Measurements from ENCODE around the gene NOS3. TPM values are rescaled to one million over a fixed set of nuclear protein-coding genes. Genes with fewer than 3 reads are reported as not detected.

Gene NOS3
- polyA plus RNA-seq, 3 donors = 0.26 to 0.72 (median 0.39) TPM

GRCh38 chr7:151063212-151063561 is 72.4 kb downstream of the NOS3 start:
- no peak for DNase-seq
- H3K4me3 ChIP-seq (replicated peaks in 1 of 3; ENCODE audit: low read depth in 2 of 3, low read length in 3 of 3) = no peak overlapping the region
- Mint-ChIP-seq H3K36me3 (peaks cover 36 to 55% of the 10 kb centered on the region in 2 donors), H3K27ac (peak overlapping the region in 1 of 7 donors; percentile 41), H3K27me3 (ENCODE audit: low read depth in 3 of 3) (no peaks in the 10 kb centered on the region), H3K4me1 (peaks cover 25% of the 10 kb centered on the region), H3K4me3 (no peak overlapping the region), H3K9me3 (no peaks in the 10 kb centered on the region)
- peaks cover 79% of the 10 kb centered on the region for H4K20me1 ChIP-seq (ENCODE audit: insufficient read depth, low read length)
- no peaks in the 10 kb centered on the region for H3K27me3 ChIP-seq (ENCODE audit: control insufficient read depth in 2 of 2, insufficient read depth in 2 of 2, low read length in 2 of 2)
- no peak overlapping the region for H3K4me2 ChIP-seq (replicated peaks; ENCODE audit: extremely low read depth, low read length, poor library complexity, severe bottlenecking)
- intact Hi-C loops (cut with micrococcal nuclease) = no loop called here
- peaks cover 24 to 28% of the 10 kb centered on the region in 2 donors for H3K4me1 ChIP-seq (ENCODE audit: control insufficient read depth in 1 of 2, insufficient read depth in 2 of 2, low read length in 2 of 2)
- 91% methylated on average over 10 of the region's 11 CpGs for WGBS (ENCODE audit: insufficient coverage)
- peaks cover 29% of the 10 kb centered on the region for H3K79me2 ChIP-seq (ENCODE audit: insufficient read depth, low read length)
- H3K9me3 ChIP-seq (replicated peaks in 1 of 2; ENCODE audit: control insufficient read depth in 1 of 2, insufficient read depth in 1 of 2, low read length in 2 of 2) = no peaks in the 10 kb centered on the region
- H3K27ac ChIP-seq (ENCODE audit: low read depth in 1 of 2, low read length in 2 of 2) = no peak overlapping the region
- no peak for TF ChIP-seq CTCF (IDR thresholded peaks at IDR 0.05)
- no peak overlapping the region for H3K9ac ChIP-seq (ENCODE audit: insufficient read depth, low read length, poor library complexity, severe bottlenecking)
- H2AFZ ChIP-seq (ENCODE audit: insufficient read depth, low read depth, low read length, poor library complexity, severe bottlenecking) = no peak overlapping the region
- H3K36me3 ChIP-seq (replicated peaks in 1 of 2; ENCODE audit: control insufficient read depth in 1 of 2, insufficient read depth in 2 of 2, low read length in 2 of 2) = peaks cover 49 to 63% of the 10 kb centered on the region in 2 donors

Other genes starting within 250 kb of the NOS3 start
- 1,000 to 10,000 TPM in 1 of 3 donors, 100 to 1,000 TPM in 1, 10 to 100 TPM in 1; 30.6 to 1,279 (median 415) TPM for gene TMEM176B, start 190.7 kb upstream of the NOS3 start, polyA plus RNA-seq
- 100 to 1,000 TPM in 2 of 3 donors, 10 to 100 TPM in 1; 14.1 to 285 (median 129) TPM for gene TMEM176A, start 190.2 kb upstream of the NOS3 start, polyA plus RNA-seq
- gene AOC1, start 138.5 kb upstream of the NOS3 start, polyA plus RNA-seq = under 1 TPM in 2 of 3 donors, not detected in 1; 0.16 to 0.31 TPM
- not detected for gene KCNH2, start 12.7 kb upstream of the NOS3 start, polyA plus RNA-seq
- gene ATG9B, start 33.5 kb downstream of the NOS3 start, polyA plus RNA-seq = under 1 TPM in 2 of 3 donors, not detected in 1; 0.21 to 0.30 TPM
- gene ABCB8, start 37.4 kb downstream of the NOS3 start, polyA plus RNA-seq = 10 to 100 TPM in 1 of 3 donors, 1 to 10 TPM in 2; 9.3 to 19.9 (median 9.5) TPM
- 1 to 10 TPM in 1 of 3 donors, not detected in 2; 2.0 TPM for gene ASIC3, start 57.5 kb downstream of the NOS3 start, polyA plus RNA-seq
- gene CDK5, start 66.9 kb downstream of the NOS3 start, polyA plus RNA-seq = 10 to 100 TPM; 14.9 to 31.2 (median 24.9) TPM
- gene SLC4A2, start 68.6 kb downstream of the NOS3 start, polyA plus RNA-seq = 100 to 1,000 TPM in 1 of 3 donors, 10 to 100 TPM in 2; 21.6 to 132 (median 23.8) TPM
- 100 to 1,000 TPM in 1 of 3 donors, 10 to 100 TPM in 2; 34.7 to 110 (median 38.6) TPM for gene FASTK, start 89.8 kb downstream of the NOS3 start, polyA plus RNA-seq
- gene TMUB1, start 92.5 kb downstream of the NOS3 start, polyA plus RNA-seq = 10 to 100 TPM; 17.4 to 28.2 (median 19.8) TPM
- gene AGAP3, start 95.5 kb downstream of the NOS3 start, polyA plus RNA-seq = 100 to 1,000 TPM in 1 of 3 donors, 1 to 10 TPM in 2; 6.4 to 133 (median 6.8) TPM
- not detected for gene GBX1, start 176.7 kb downstream of the NOS3 start, polyA plus RNA-seq
- not detected for gene ASB10, start 196.2 kb downstream of the NOS3 start, polyA plus RNA-seq
- not detected for gene H2BK1, start 219.5 kb downstream of the NOS3 start, polyA plus RNA-seq
- 10 to 100 TPM; 18.0 to 22.0 (median 21.1) TPM for gene ABCF2, start 236.2 kb downstream of the NOS3 start, polyA plus RNA-seq
- gene CHPF2, start 241.5 kb downstream of the NOS3 start, polyA plus RNA-seq = 10 to 100 TPM; 34.4 to 38.0 (median 36.0) TPM

All from CD14-positive monocyte (primary cell).